ENCODE results near the gene ADGRE1.

ADGRE1 gene

DNA sequence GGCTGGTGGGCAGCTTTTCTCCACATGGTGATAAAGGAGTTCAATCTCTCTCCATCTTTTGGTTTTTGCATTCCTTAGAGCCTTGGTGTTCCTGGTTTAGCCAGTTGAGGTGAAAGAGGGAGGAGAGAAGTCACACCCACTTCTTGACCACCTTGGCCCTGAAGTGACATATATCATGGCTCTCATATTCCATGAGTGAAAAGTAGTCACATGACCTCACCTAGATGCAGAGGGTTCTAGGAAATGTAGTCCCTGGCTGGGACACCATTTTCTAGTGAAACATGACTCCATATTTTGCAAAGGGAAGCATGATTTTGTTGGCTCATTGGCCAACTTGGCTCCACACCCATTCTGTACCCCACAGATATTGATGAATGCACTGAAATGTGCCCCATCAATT is 16.1 kb downstream of the ADGRE1 start:
- Histone ChIP-seq H3K27me3 (ENCODE audit: insufficient read depth, low read length, poor library complexity) (no peaks in the 10 kb centered on the region), H3K4me2 (ENCODE audit: low read length) (no peak overlapping the region), H3K23ac (ENCODE audit: low read length) (no peak overlapping the region), H2BK120ac (ENCODE audit: low read depth, low read length) (no peak overlapping the region), H3K56ac (ENCODE audit: low read length) (no peak overlapping the region), H3K4me3 (ENCODE audit: low read length) (no peak overlapping the region), H3K4me1 (ENCODE audit: control insufficient read depth, low read depth, low read length) (no peaks in the 10 kb centered on the region), H3K4ac (ENCODE audit: low read depth, low read length) (no peak overlapping the region), H3K36me3 (ENCODE audit: control insufficient read depth, insufficient read depth, low read length) (no peaks in the 10 kb centered on the region), H2BK15ac (replicated peaks; ENCODE audit: low read depth) (no peak overlapping the region), H3K79me1 (ENCODE audit: low read length) (no peaks in the 10 kb centered on the region), H2AK5ac (ENCODE audit: low read length) (no peak overlapping the region), H3K9ac (ENCODE audit: low read length) (no peak overlapping the region), H4K8ac (ENCODE audit: low read depth, low read length) (no peak overlapping the region), H2BK5ac (ENCODE audit: low read length) (no peak overlapping the region), H3K18ac (ENCODE audit: low read length) (no peak overlapping the region), H3K27ac (ENCODE audit: low read depth, low read length) (no peak overlapping the region), H4K5ac (ENCODE audit: low read length) (no peak overlapping the region), H3K79me2 (ENCODE audit: control insufficient read depth, insufficient read depth, low read length) (no peaks in the 10 kb centered on the region)
- no peak for DNase-seq

DNA sequence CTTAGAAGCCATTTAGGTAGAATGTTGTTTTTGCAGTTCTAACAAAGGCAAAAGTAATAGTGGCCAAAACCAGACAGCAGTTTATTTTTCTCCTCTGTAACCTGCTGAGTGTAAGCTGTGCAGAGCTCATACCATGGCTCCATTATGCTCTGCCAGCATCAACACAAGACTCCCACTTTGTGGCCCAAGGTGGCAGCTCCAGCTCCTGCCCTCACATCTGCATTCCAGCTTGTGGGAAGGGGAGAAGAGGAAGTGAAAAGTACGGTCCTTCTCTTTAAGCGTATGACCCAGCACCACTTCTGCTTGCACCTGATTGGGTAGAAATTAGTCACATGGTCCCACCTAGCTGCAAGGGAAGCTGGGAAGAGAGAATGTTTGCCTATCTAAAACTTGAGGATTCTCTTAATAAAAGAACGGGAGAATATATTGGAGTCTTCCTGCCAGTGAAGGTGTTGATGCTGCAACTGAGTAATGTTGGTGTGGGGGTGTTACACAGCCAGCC is 19.2 kb downstream of the ADGRE1 start:
- no peaks in the 10 kb centered on the region for H3K36me3 ChIP-seq (ENCODE audit: control insufficient read depth, insufficient read depth, low read length)
- H3K27me3 ChIP-seq (ENCODE audit: insufficient read depth, low read length, poor library complexity), result no peaks in the 10 kb centered on the region
- no peak overlapping the region for H3K4ac ChIP-seq (ENCODE audit: low read depth, low read length)
- H3K4me3 ChIP-seq (ENCODE audit: low read length), result no peak overlapping the region
- no peak overlapping the region for H3K56ac ChIP-seq (ENCODE audit: low read length)
- no peak overlapping the region for H2BK15ac ChIP-seq (replicated peaks; ENCODE audit: low read depth)
- H3K79me1 ChIP-seq (ENCODE audit: low read length), result no peaks in the 10 kb centered on the region
- H3K27ac ChIP-seq (ENCODE audit: low read depth, low read length), result no peak overlapping the region
- H2BK120ac ChIP-seq (ENCODE audit: low read depth, low read length), result no peak overlapping the region
- H3K79me2 ChIP-seq (ENCODE audit: control insufficient read depth, insufficient read depth, low read length), result no peaks in the 10 kb centered on the region
- no peaks in the 10 kb centered on the region for H3K4me1 ChIP-seq (ENCODE audit: control insufficient read depth, low read depth, low read length)
- no peak for DNase-seq
- no peak overlapping the region for H2BK5ac ChIP-seq (ENCODE audit: low read length)
- no peak overlapping the region for H3K4me2 ChIP-seq (ENCODE audit: low read length)
- no peak overlapping the region for H4K5ac ChIP-seq (ENCODE audit: low read length)
- H4K8ac ChIP-seq (ENCODE audit: low read depth, low read length), result no peak overlapping the region
- H3K18ac ChIP-seq (ENCODE audit: low read length), result no peak overlapping the region
- no peak overlapping the region for H2AK5ac ChIP-seq (ENCODE audit: low read length)
- WGBS (ENCODE audit: extremely low coverage, insufficient coverage, low lambda C conversion rate), result no CpG with 5 or more reads among the region's 3 CpGs
- H3K9ac ChIP-seq (ENCODE audit: low read length), result no peak overlapping the region
- H3K23ac ChIP-seq (ENCODE audit: low read length), result no peak overlapping the region

DNA sequence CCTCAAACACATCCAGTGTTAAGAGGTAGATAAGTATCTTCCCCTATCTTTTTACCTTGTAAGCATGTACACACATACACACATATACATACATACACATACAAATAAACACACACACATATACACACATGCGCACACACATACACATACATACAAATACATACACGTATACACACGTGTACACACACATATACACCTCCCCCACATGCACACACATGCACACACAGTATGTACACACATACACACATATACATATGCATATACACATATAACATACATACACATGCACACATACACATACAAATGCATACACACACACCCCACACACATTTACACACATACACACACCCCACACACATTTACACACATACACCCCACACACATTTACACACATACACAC is 24.1 kb downstream of the ADGRE1 start:
- H3K27ac ChIP-seq (ENCODE audit: low read depth, low read length), result no peak overlapping the region
- no peak for DNase-seq
- H4K8ac ChIP-seq (ENCODE audit: low read depth, low read length), result no peak overlapping the region
- no peak overlapping the region for H3K9ac ChIP-seq (ENCODE audit: low read length)
- no peaks in the 10 kb centered on the region for H3K27me3 ChIP-seq (ENCODE audit: insufficient read depth, low read length, poor library complexity)
- H3K36me3 ChIP-seq (ENCODE audit: control insufficient read depth, insufficient read depth, low read length), result no peaks in the 10 kb centered on the region
- H3K56ac ChIP-seq (ENCODE audit: low read length), result no peak overlapping the region
- H2BK120ac ChIP-seq (ENCODE audit: low read depth, low read length), result no peak overlapping the region
- no peak overlapping the region for H3K18ac ChIP-seq (ENCODE audit: low read length)
- no peak overlapping the region for H3K23ac ChIP-seq (ENCODE audit: low read length)
- no peak overlapping the region for H3K4me3 ChIP-seq (ENCODE audit: low read length)
- no peaks in the 10 kb centered on the region for H3K4me1 ChIP-seq (ENCODE audit: control insufficient read depth, low read depth, low read length)
- no peak overlapping the region for H3K4ac ChIP-seq (ENCODE audit: low read depth, low read length)
- H2AK5ac ChIP-seq (ENCODE audit: low read length), result no peak overlapping the region
- no peak overlapping the region for H2BK15ac ChIP-seq (replicated peaks; ENCODE audit: low read depth)
- no peak overlapping the region for H3K4me2 ChIP-seq (ENCODE audit: low read length)
- no peak overlapping the region for H4K5ac ChIP-seq (ENCODE audit: low read length)
- no peaks in the 10 kb centered on the region for H3K79me1 ChIP-seq (ENCODE audit: low read length)
- WGBS (ENCODE audit: extremely low coverage, insufficient coverage, low lambda C conversion rate), result no CpG with 5 or more reads among the region's 3 CpGs
- no peak overlapping the region for H2BK5ac ChIP-seq (ENCODE audit: low read length)
- no peaks in the 10 kb centered on the region for H3K79me2 ChIP-seq (ENCODE audit: control insufficient read depth, insufficient read depth, low read length)

DNA sequence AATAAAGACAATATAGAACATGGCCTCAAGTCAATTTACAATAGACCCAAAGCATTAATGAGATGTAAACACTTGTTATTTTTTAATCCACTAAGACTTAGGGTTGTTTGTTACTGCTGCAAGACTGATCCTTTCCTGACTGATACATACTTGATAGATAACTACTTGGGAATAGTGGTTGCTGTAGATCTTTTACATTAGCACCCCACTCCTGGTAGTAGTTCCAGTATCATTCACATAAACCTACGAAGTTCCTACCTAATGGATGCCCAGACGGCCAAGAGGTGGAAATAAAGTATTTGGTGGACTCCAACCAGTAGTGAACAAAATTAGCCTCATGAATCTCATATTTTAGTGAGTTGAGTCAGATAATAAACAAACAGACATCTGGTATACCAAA is 26.9 kb downstream of the ADGRE1 start:
- DNase-seq, result no peak
- H2BK120ac ChIP-seq (ENCODE audit: low read depth, low read length), result no peak overlapping the region
- no peak overlapping the region for H3K18ac ChIP-seq (ENCODE audit: low read length)
- no peak overlapping the region for H4K5ac ChIP-seq (ENCODE audit: low read length)
- no peak overlapping the region for H3K27ac ChIP-seq (ENCODE audit: low read depth, low read length)
- H2BK15ac ChIP-seq (replicated peaks; ENCODE audit: low read depth), result no peak overlapping the region
- H2BK5ac ChIP-seq (ENCODE audit: low read length), result no peak overlapping the region
- no peak overlapping the region for H3K4me2 ChIP-seq (ENCODE audit: low read length)
- no peaks in the 10 kb centered on the region for H3K79me2 ChIP-seq (ENCODE audit: control insufficient read depth, insufficient read depth, low read length)
- H3K56ac ChIP-seq (ENCODE audit: low read length), result no peak overlapping the region
- H3K9ac ChIP-seq (ENCODE audit: low read length), result no peak overlapping the region
- WGBS (ENCODE audit: extremely low coverage, insufficient coverage, low lambda C conversion rate), result no CpG with 5 or more reads among the region's 2 CpGs
- H3K4me1 ChIP-seq (ENCODE audit: control insufficient read depth, low read depth, low read length), result no peaks in the 10 kb centered on the region
- H4K8ac ChIP-seq (ENCODE audit: low read depth, low read length), result no peak overlapping the region
- no peak overlapping the region for H2AK5ac ChIP-seq (ENCODE audit: low read length)
- H3K23ac ChIP-seq (ENCODE audit: low read length), result no peak overlapping the region
- H3K36me3 ChIP-seq (ENCODE audit: control insufficient read depth, insufficient read depth, low read length), result no peaks in the 10 kb centered on the region
- no peak overlapping the region for H3K4ac ChIP-seq (ENCODE audit: low read depth, low read length)
- H3K27me3 ChIP-seq (ENCODE audit: insufficient read depth, low read length, poor library complexity), result no peaks in the 10 kb centered on the region
- H3K4me3 ChIP-seq (ENCODE audit: low read length), result no peak overlapping the region
- H3K79me1 ChIP-seq (ENCODE audit: low read length), result no peaks in the 10 kb centered on the region

DNA sequence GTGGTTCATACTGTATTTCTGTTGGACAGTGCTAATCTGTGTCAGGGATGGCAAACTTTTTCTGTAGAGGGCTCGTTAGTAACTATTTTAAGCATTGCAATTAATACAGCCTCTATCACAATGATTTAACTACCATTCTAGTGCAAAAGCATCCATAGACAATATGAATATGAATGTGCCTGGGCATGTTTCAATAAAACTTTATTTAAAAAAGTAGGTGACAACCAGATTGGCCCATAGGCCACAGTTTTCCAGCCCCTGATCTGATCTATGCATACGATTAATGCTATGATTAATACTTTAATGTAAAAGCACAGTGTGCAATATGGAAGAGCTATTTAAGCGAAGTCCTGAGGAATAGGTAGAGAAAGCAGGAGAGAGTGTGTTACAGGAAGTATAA is 29.6 kb downstream of the ADGRE1 start:
- Histone ChIP-seq H3K27me3 (ENCODE audit: insufficient read depth, low read length, poor library complexity) (no peaks in the 10 kb centered on the region), H2BK5ac (ENCODE audit: low read length) (no peak overlapping the region), H3K79me1 (ENCODE audit: low read length) (no peaks in the 10 kb centered on the region), H3K4me3 (ENCODE audit: low read length) (no peak overlapping the region), H3K18ac (ENCODE audit: low read length) (no peak overlapping the region), H4K8ac (ENCODE audit: low read depth, low read length) (no peak overlapping the region), H3K4ac (ENCODE audit: low read depth, low read length) (no peak overlapping the region), H2BK120ac (ENCODE audit: low read depth, low read length) (no peak overlapping the region), H2BK15ac (replicated peaks; ENCODE audit: low read depth) (no peak overlapping the region), H3K23ac (ENCODE audit: low read length) (no peak overlapping the region), H3K9ac (ENCODE audit: low read length) (no peak overlapping the region), H2AK5ac (ENCODE audit: low read length) (no peak overlapping the region), H3K4me2 (ENCODE audit: low read length) (no peak overlapping the region), H3K79me2 (ENCODE audit: control insufficient read depth, insufficient read depth, low read length) (no peaks in the 10 kb centered on the region), H3K36me3 (ENCODE audit: control insufficient read depth, insufficient read depth, low read length) (no peaks in the 10 kb centered on the region), H3K4me1 (ENCODE audit: control insufficient read depth, low read depth, low read length) (no peaks in the 10 kb centered on the region), H4K5ac (ENCODE audit: low read length) (no peak overlapping the region), H3K27ac (ENCODE audit: low read depth, low read length) (no peak overlapping the region), H3K56ac (ENCODE audit: low read length) (no peak overlapping the region)
- no CpG with 5 or more reads among the region's 3 CpGs for WGBS (ENCODE audit: extremely low coverage, insufficient coverage, low lambda C conversion rate)
- DNase-seq, result no peak

DNA sequence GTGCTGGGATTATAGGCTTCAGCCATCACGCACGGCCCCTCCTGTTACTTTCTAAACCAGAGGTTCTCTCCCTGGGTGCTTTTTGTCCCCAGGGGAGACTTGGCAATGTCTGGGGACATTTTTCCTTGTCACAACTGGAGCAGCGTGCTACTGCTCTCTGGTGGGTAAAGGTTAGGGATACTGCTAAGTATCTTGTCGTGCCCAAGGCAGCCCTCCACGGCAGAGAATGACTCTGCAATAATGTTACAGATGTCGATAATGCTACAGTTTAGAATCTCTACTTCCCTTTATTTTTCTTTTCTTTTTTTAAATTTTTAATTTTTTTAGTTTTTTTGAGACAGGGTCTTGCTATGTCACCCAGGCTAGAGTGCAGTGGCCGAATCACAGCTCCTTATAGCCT is 38.0 kb downstream of the ADGRE1 start:
- Histone ChIP-seq H4K5ac (ENCODE audit: low read length) (no peak overlapping the region), H2BK5ac (ENCODE audit: low read length) (no peak overlapping the region), H3K79me2 (ENCODE audit: control insufficient read depth, insufficient read depth, low read length) (no peaks in the 10 kb centered on the region), H3K4me1 (ENCODE audit: control insufficient read depth, low read depth, low read length) (no peaks in the 10 kb centered on the region), H4K8ac (ENCODE audit: low read depth, low read length) (no peak overlapping the region), H3K56ac (ENCODE audit: low read length) (no peak overlapping the region), H3K4me2 (ENCODE audit: low read length) (no peak overlapping the region), H3K4me3 (ENCODE audit: low read length) (no peak overlapping the region), H3K23ac (ENCODE audit: low read length) (no peak overlapping the region), H2BK120ac (ENCODE audit: low read depth, low read length) (no peak overlapping the region), H3K4ac (ENCODE audit: low read depth, low read length) (no peak overlapping the region), H3K9ac (ENCODE audit: low read length) (no peak overlapping the region), H3K27ac (ENCODE audit: low read depth, low read length) (no peak overlapping the region), H2BK15ac (replicated peaks; ENCODE audit: low read depth) (no peak overlapping the region), H3K27me3 (ENCODE audit: insufficient read depth, low read length, poor library complexity) (no peaks in the 10 kb centered on the region), H3K36me3 (ENCODE audit: control insufficient read depth, insufficient read depth, low read length) (no peaks in the 10 kb centered on the region), H3K18ac (ENCODE audit: low read length) (no peak overlapping the region), H3K79me1 (ENCODE audit: low read length) (no peaks in the 10 kb centered on the region), H2AK5ac (ENCODE audit: low read length) (no peak overlapping the region)
- WGBS (ENCODE audit: extremely low coverage, insufficient coverage, low lambda C conversion rate), result no CpG with 5 or more reads among the region's 7 CpGs
- DNase-seq, result no peak
